Lower lobe of right lung (tissue), 2 donors: ENCODE results near the gene SLC17A9. TPM values are rescaled to one million over a fixed set of nuclear protein-coding genes. Genes with fewer than 3 reads are reported as not detected.

ENCODE experiments used
- ATAC-seq, 2 donors: fragments of 200-7000 bp; cut with Tn5 transposase; one replicate each; pipeline ENCODE4 v1.9.1; 2020 to 2022; ENCODE audit warnings: mild to moderate bottlenecking in 2 of 2, moderate library complexity in 2 of 2
- DNase-seq: peaks from one replicate; pipeline ENCODE4 v3.0.0-alpha.2; 2020
- H3K27ac ChIP-seq: fragments of 200-600 bp; one replicate; pipeline ENCODE4 v1.8.0; 2022
- H3K27me3 ChIP-seq: fragments of 200-600 bp; one replicate; pipeline ENCODE4 v1.8.0; 2022; ENCODE audit warnings: low read depth
- H3K36me3 ChIP-seq: fragments of 200-600 bp; one replicate; pipeline ENCODE4 v1.8.0; 2022; ENCODE audit warnings: mild to moderate bottlenecking
- H3K4me1 ChIP-seq: fragments of 200-600 bp; one replicate; pipeline ENCODE4 v1.8.0; 2022
- H3K4me3 ChIP-seq: fragments of 200-600 bp; one replicate; pipeline ENCODE4 v1.8.0; 2022; ENCODE audit warnings: mild to moderate bottlenecking
- H3K9me3 ChIP-seq: fragments of 200-600 bp; one replicate; pipeline ENCODE4 v1.8.0; 2022
- CTCF ChIP-seq: fragments of 200-600 bp; IDR thresholded peaks from one replicate; pipeline ENCODE4 v1.8.0; 2022; ENCODE audit warnings: antibody characterized with exemption, mild to moderate bottlenecking
- intact Hi-C: fragments of 100-400 bp; cut with DNase I; formaldehyde crosslinking; loops from one replicate; pipeline ENCODE4 v1.11.0; 2022
- total RNA-seq: library from RNA; stranded (reverse); fragmentation: NEBNext Ultra II Directional; extraction: Animal tissue kit (Norgen Biotek cat#: 25700); gene quantifications from one replicate; pipeline ENCODE4 v1.2.1, GENCODE V29; 2021
- donor health status: DM: no; HTN: yes; CAD: no; lungs with severe emphysema.

The SLC17A9 gene
- total RNA-seq, 1 donor from 2014 or later, result 10.4 TPM

GRCh38 chr20:62993856-62994494 is 41.5 kb downstream of the SLC17A9 start:
- H3K27me3 ChIP-seq, result peaks cover 48% of the 10 kb centered on the region
- intact Hi-C loops, result no loop called here
- no peak for TF ChIP-seq CTCF
- no peaks in the 10 kb centered on the region for H3K36me3 ChIP-seq
- ATAC-seq (no peak), DNase-seq (no peak)
- H3K4me3 ChIP-seq, result no peak overlapping the region
- no peaks in the 10 kb centered on the region for H3K9me3 ChIP-seq
- no peaks in the 10 kb centered on the region for H3K4me1 ChIP-seq
- H3K27ac ChIP-seq, result no peak overlapping the region

- H3K9me3 ChIP-seq, result no peaks in the 10 kb centered on the region
- intact Hi-C loops, result no loop called here
- no peak overlapping the region for H3K4me3 ChIP-seq
- peaks cover 57% of the 10 kb centered on the region for H3K27me3 ChIP-seq
- no peak for DNase-seq
- no peak for TF ChIP-seq CTCF
- no peak for ATAC-seq
- no peak overlapping the region for H3K27ac ChIP-seq
- no peaks in the 10 kb centered on the region for H3K36me3 ChIP-seq
- no peaks in the 10 kb centered on the region for H3K4me1 ChIP-seq
Observed at GRCh38 chr20:62994869-62995281, 42.4 kb downstream of the SLC17A9 start.

GRCh38 chr20:62995481-62995880 is 43.0 kb downstream of the SLC17A9 start:
- Histone ChIP-seq H3K36me3 (no peaks in the 10 kb centered on the region), H3K27me3 (peaks cover 61% of the 10 kb centered on the region), H3K27ac (no peak overlapping the region)

GRCh38 chr20:62995898-62996595 is 43.5 kb downstream of the SLC17A9 start:
- no peak for ATAC-seq
- intact Hi-C loops, result no loop called here
- Histone ChIP-seq H3K4me3 (no peak overlapping the region), H3K27me3 (peaks cover 63% of the 10 kb centered on the region), H3K4me1 (no peaks in the 10 kb centered on the region), H3K27ac (no peak overlapping the region), H3K36me3 (no peaks in the 10 kb centered on the region), H3K9me3 (no peaks in the 10 kb centered on the region)
- no peak for DNase-seq
- no peak for TF ChIP-seq CTCF

More at GRCh38 chr20:62995481-62995880, 43.0 kb downstream of the SLC17A9 start:
- DNase-seq (no peak), ATAC-seq (no peak)
- intact Hi-C loops, result no loop called here
- Histone ChIP-seq H3K4me3 (no peak overlapping the region), H3K9me3 (no peaks in the 10 kb centered on the region), H3K4me1 (no peaks in the 10 kb centered on the region)
- no peak for TF ChIP-seq CTCF

- H3K27me3 ChIP-seq, result peaks cover 63% of the 10 kb centered on the region
- H3K27ac ChIP-seq, result no peak overlapping the region
- H3K36me3 ChIP-seq, result no peaks in the 10 kb centered on the region
- no peak for TF ChIP-seq CTCF
- DNase-seq, result no peak
- no peaks in the 10 kb centered on the region for H3K4me1 ChIP-seq
- H3K9me3 ChIP-seq, result no peaks in the 10 kb centered on the region
- intact Hi-C loops, result no loop called here
- ATAC-seq, result no peak
- H3K4me3 ChIP-seq, result no peak overlapping the region
Observed at GRCh38 chr20:62996596-62996982, 44.1 kb downstream of the SLC17A9 start.
